H1 (cell line): Measurements from ENCODE around the gene ODAD3. TPM values are rescaled to one million over a fixed set of nuclear protein-coding genes. Genes with fewer than 3 reads are reported as not detected.

Experiments used
- RBBP5 ChIP-seq: IDR thresholded peaks from 2 replicates; pipeline ENCODE4 v1.7.1; 2012; ENCODE audit warnings: low read depth, mild to moderate bottlenecking, inconsistent platforms, low read length, moderate library complexity, borderline replicate concordance
- TBP ChIP-seq: IDR thresholded peaks from 2 replicates; pipeline ENCODE4 v1.6.1; 2011; ENCODE audit warnings: low read depth, low read length, improper control_type of control experiment
- ZNF274 ChIP-seq: IDR thresholded peaks from 2 replicates; pipeline ENCODE4 v1.7.0; 2012; ENCODE audit warnings: low read length, borderline replicate concordance; ENCODE audit errors: extremely low read depth
- polyA plus RNA-seq, 7 experiments: library from polyadenylated mRNA; depleted of rRNA in 3 of 7; stranded (reverse) in 5 of 7; unstranded in 2 of 7; fragments of >200 nt in 5 of 7; fragments of 200-250 nt in 2 of 7; gene quantifications; 1 replicate in 5 of 7; 2 replicates in 1 of 7; 4 replicates in 1 of 7; pipeline versions ENCODE4 v1.2.1 to v1.2.3, GENCODE V29; 2011 to 2013; ENCODE audit warnings: missing spikeins in 2 of 7, mixed read lengths in 2 of 7
- total RNA-seq: library from RNA; stranded (reverse); fragmentation: NEBNext Ultra II Directional; extraction: Animal tissue kit (Norgen Biotek cat#: 25700); gene quantifications from 2 replicates; pipeline ENCODE4 v1.2.1, GENCODE V29; 2021
- TF ChIP-seq, protein P1 (sequence below): fragments of 300-600 bp; sonication (generic); IDR thresholded peaks from 2 replicates; pipeline ENCODE4 v1.7.1; 2012; ENCODE audit warnings: low read length, moderate library complexity, mild to moderate bottlenecking, inconsistent platforms; ENCODE audit not compliant: insufficient replicate concordance

ODAD3 gene
- total and polyA plus RNA-seq, 2 of the 8 experiments (the other 6 are each of a cell fraction or from before 2014, with no cell fraction given) = 2.1 to 2.2 TPM

- TF ChIP-seq, protein P1, sequence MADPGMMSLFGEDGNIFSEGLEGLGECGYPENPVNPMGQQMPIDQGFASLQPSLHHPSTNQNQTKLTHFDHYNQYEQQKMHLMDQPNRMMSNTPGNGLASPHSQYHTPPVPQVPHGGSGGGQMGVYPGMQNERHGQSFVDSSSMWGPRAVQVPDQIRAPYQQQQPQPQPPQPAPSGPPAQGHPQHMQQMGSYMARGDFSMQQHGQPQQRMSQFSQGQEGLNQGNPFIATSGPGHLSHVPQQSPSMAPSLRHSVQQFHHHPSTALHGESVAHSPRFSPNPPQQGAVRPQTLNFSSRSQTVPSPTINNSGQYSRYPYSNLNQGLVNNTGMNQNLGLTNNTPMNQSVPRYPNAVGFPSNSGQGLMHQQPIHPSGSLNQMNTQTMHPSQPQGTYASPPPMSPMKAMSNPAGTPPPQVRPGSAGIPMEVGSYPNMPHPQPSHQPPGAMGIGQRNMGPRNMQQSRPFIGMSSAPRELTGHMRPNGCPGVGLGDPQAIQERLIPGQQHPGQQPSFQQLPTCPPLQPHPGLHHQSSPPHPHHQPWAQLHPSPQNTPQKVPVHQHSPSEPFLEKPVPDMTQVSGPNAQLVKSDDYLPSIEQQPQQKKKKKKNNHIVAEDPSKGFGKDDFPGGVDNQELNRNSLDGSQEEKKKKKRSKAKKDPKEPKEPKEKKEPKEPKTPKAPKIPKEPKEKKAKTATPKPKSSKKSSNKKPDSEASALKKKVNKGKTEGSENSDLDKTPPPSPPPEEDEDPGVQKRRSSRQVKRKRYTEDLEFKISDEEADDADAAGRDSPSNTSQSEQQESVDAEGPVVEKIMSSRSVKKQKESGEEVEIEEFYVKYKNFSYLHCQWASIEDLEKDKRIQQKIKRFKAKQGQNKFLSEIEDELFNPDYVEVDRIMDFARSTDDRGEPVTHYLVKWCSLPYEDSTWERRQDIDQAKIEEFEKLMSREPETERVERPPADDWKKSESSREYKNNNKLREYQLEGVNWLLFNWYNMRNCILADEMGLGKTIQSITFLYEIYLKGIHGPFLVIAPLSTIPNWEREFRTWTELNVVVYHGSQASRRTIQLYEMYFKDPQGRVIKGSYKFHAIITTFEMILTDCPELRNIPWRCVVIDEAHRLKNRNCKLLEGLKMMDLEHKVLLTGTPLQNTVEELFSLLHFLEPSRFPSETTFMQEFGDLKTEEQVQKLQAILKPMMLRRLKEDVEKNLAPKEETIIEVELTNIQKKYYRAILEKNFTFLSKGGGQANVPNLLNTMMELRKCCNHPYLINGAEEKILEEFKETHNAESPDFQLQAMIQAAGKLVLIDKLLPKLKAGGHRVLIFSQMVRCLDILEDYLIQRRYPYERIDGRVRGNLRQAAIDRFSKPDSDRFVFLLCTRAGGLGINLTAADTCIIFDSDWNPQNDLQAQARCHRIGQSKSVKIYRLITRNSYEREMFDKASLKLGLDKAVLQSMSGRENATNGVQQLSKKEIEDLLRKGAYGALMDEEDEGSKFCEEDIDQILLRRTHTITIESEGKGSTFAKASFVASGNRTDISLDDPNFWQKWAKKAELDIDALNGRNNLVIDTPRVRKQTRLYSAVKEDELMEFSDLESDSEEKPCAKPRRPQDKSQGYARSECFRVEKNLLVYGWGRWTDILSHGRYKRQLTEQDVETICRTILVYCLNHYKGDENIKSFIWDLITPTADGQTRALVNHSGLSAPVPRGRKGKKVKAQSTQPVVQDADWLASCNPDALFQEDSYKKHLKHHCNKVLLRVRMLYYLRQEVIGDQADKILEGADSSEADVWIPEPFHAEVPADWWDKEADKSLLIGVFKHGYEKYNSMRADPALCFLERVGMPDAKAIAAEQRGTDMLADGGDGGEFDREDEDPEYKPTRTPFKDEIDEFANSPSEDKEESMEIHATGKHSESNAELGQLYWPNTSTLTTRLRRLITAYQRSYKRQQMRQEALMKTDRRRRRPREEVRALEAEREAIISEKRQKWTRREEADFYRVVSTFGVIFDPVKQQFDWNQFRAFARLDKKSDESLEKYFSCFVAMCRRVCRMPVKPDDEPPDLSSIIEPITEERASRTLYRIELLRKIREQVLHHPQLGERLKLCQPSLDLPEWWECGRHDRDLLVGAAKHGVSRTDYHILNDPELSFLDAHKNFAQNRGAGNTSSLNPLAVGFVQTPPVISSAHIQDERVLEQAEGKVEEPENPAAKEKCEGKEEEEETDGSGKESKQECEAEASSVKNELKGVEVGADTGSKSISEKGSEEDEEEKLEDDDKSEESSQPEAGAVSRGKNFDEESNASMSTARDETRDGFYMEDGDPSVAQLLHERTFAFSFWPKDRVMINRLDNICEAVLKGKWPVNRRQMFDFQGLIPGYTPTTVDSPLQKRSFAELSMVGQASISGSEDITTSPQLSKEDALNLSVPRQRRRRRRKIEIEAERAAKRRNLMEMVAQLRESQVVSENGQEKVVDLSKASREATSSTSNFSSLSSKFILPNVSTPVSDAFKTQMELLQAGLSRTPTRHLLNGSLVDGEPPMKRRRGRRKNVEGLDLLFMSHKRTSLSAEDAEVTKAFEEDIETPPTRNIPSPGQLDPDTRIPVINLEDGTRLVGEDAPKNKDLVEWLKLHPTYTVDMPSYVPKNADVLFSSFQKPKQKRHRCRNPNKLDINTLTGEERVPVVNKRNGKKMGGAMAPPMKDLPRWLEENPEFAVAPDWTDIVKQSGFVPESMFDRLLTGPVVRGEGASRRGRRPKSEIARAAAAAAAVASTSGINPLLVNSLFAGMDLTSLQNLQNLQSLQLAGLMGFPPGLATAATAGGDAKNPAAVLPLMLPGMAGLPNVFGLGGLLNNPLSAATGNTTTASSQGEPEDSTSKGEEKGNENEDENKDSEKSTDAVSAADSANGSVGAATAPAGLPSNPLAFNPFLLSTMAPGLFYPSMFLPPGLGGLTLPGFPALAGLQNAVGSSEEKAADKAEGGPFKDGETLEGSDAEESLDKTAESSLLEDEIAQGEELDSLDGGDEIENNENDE = no peak
- no peak for TF ChIP-seq TBP
- no peak for TF ChIP-seq RBBP5
- no peak for TF ChIP-seq ZNF274
Observed at GRCh38 chr19:11400798-11401197, 34.1 kb downstream of the ODAD3 start (continued).
